ENCODE data around the gene SNCAIP.

SNCAIP gene

DNA sequence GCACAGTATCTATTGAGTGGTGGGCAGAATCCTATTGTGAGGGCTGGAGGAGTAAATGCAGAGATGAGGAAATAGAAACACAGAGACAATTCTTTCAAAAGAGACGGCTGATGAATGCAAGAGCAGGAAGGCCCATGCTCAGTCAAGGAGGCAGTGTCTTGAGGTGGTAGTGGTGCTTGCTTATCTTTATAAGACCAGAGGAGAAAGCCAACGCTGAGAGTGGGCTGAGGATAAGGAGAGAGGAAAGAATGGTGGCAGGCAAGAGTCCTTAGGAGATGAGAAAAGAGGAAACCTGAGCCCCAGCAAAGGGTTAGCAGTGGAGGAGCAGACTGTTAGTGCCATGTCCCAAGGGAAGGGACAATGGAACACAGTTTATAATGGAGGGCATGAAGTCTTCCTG, 86.0 kb downstream of the SNCAIP start:
- no CpG with 5 or more reads among the region's 2 CpGs for WGBS, 2 donors (ENCODE audit: extremely low coverage in 2 of 2, insufficient read length in 2 of 2, insufficient replicate concordance in 1 of 2)

DNA sequence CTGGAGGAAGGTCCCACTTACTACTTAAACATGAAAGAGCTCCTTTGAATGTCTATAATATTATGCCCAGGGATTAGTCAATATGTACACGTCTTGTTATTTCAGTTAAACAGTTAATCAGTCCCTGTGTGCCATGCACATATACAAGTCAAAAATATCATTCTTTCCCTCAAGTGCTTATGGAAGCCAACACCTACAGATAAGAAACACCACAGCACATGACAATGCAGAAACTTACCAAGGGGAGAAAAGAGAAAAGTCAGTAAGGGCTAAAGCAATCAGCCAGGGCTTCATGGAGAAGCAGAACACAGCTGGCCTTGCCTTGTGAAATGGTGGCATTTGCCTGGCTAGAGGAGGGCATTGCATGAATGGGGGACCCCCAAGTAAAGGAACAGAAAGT, 88.3 kb downstream of the SNCAIP start:
- no peaks in the 10 kb centered on the region for H3K79me1 ChIP-seq (ENCODE audit: low read depth, low read length)
- no peak overlapping the region for H2BK120ac ChIP-seq (ENCODE audit: low read depth, low read length)
- H3K27ac ChIP-seq (replicated peaks; ENCODE audit: low read length): no peak overlapping the region
- H4K8ac ChIP-seq (ENCODE audit: low read depth, low read length): no peak overlapping the region
- WGBS, 2 donors (ENCODE audit: extremely low coverage in 2 of 2, insufficient read length in 2 of 2, insufficient replicate concordance in 1 of 2): no CpG with 5 or more reads among the region's 1 CpG
- no peaks in the 10 kb centered on the region for H3K9me3 ChIP-seq (replicated peaks in 1 of 2; ENCODE audit: control insufficient read depth in 2 of 2, insufficient read depth in 1 of 2, low read depth in 1 of 2, low read length in 2 of 2)
- H3K27me3 ChIP-seq (ENCODE audit: control insufficient read depth in 3 of 3, insufficient read depth in 3 of 3, low read depth in 1 of 3, low read length in 3 of 3): no peaks in the 10 kb centered on the region
- H2BK12ac ChIP-seq (ENCODE audit: low read length): no peak overlapping the region
- peaks cover 0 to 5% of the 10 kb centered on the region in 2 donors for H3K4me1 ChIP-seq (ENCODE audit: control insufficient read depth in 2 of 2, insufficient read depth in 1 of 2, low read depth in 1 of 2, low read length in 2 of 2)
- no peak overlapping the region for H2AFZ ChIP-seq (ENCODE audit: low read length)
- H3K4me3 ChIP-seq (ENCODE audit: low read length in 2 of 2): no peak overlapping the region
- no peak for DNase-seq (ENCODE audit: low spot score)
- no peak overlapping the region for H3K9ac ChIP-seq (ENCODE audit: low read depth, low read length, poor library complexity)
- no peak overlapping the region for H2BK5ac ChIP-seq (ENCODE audit: low read length)
- no peak overlapping the region for H2AK5ac ChIP-seq (ENCODE audit: low read depth, low read length)
- H3K36me3 ChIP-seq (replicated peaks in 1 of 2; ENCODE audit: control insufficient read depth in 2 of 2, insufficient read depth in 2 of 2, low read length in 2 of 2): no peaks in the 10 kb centered on the region
- H3K14ac ChIP-seq (ENCODE audit: low read length): no peak overlapping the region
- H4K91ac ChIP-seq (ENCODE audit: low read depth, low read length, poor library complexity): no peak overlapping the region
- H3K4me2 ChIP-seq (ENCODE audit: insufficient read depth, low read length, poor library complexity, severe bottlenecking): no peak overlapping the region
- no peak overlapping the region for H2BK15ac ChIP-seq (ENCODE audit: low read length)
- no peak overlapping the region for H3K4ac ChIP-seq (ENCODE audit: low read length)
- H3K23ac ChIP-seq (ENCODE audit: low read depth, low read length, poor library complexity): no peak overlapping the region
- H3K18ac ChIP-seq (ENCODE audit: low read length): no peak overlapping the region

More for the DNA sequence above, 86.0 kb downstream of the SNCAIP start:
- H4K91ac ChIP-seq (ENCODE audit: low read depth, low read length, poor library complexity): no peak overlapping the region
- no peak overlapping the region for H3K23ac ChIP-seq (ENCODE audit: low read depth, low read length, poor library complexity)
- H3K36me3 ChIP-seq (replicated peaks in 1 of 2; ENCODE audit: control insufficient read depth in 2 of 2, insufficient read depth in 2 of 2, low read length in 2 of 2): no peaks in the 10 kb centered on the region
- H3K27ac ChIP-seq (replicated peaks; ENCODE audit: low read length): no peak overlapping the region
- no peaks in the 10 kb centered on the region for H3K79me1 ChIP-seq (ENCODE audit: low read depth, low read length)
- peaks cover 0 to 5% of the 10 kb centered on the region in 2 donors for H3K4me1 ChIP-seq (ENCODE audit: control insufficient read depth in 2 of 2, insufficient read depth in 1 of 2, low read depth in 1 of 2, low read length in 2 of 2)
- no peak overlapping the region for H3K4me3 ChIP-seq (ENCODE audit: low read length in 2 of 2)
- H2BK12ac ChIP-seq (ENCODE audit: low read length): no peak overlapping the region
- no peak overlapping the region for H3K14ac ChIP-seq (ENCODE audit: low read length)
- no peak overlapping the region for H2BK120ac ChIP-seq (ENCODE audit: low read depth, low read length)
- DNase-seq (ENCODE audit: low spot score): no peak
- H4K8ac ChIP-seq (ENCODE audit: low read depth, low read length): no peak overlapping the region
- H2AFZ ChIP-seq (ENCODE audit: low read length): no peak overlapping the region
- no peaks in the 10 kb centered on the region for H3K9me3 ChIP-seq (replicated peaks in 1 of 2; ENCODE audit: control insufficient read depth in 2 of 2, insufficient read depth in 1 of 2, low read depth in 1 of 2, low read length in 2 of 2)
- no peak overlapping the region for H3K4me2 ChIP-seq (ENCODE audit: insufficient read depth, low read length, poor library complexity, severe bottlenecking)
- no peak overlapping the region for H2BK15ac ChIP-seq (ENCODE audit: low read length)
- H3K4ac ChIP-seq (ENCODE audit: low read length): no peak overlapping the region
- no peak overlapping the region for H2AK5ac ChIP-seq (ENCODE audit: low read depth, low read length)
- H3K18ac ChIP-seq (ENCODE audit: low read length): no peak overlapping the region
- H3K9ac ChIP-seq (ENCODE audit: low read depth, low read length, poor library complexity): no peak overlapping the region
- H3K27me3 ChIP-seq (ENCODE audit: control insufficient read depth in 3 of 3, insufficient read depth in 3 of 3, low read depth in 1 of 3, low read length in 3 of 3): no peaks in the 10 kb centered on the region
- no peak overlapping the region for H2BK5ac ChIP-seq (ENCODE audit: low read length)

GRCh38 chr5:122400938-122401337, 88.9 kb downstream of the SNCAIP start:
- Histone ChIP-seq H3K4ac (ENCODE audit: low read length) (no peak overlapping the region), H2BK12ac (ENCODE audit: low read length) (no peak overlapping the region), H2BK120ac (ENCODE audit: low read depth, low read length) (no peak overlapping the region), H2BK5ac (ENCODE audit: low read length) (no peak overlapping the region), H3K36me3 (replicated peaks in 1 of 2; ENCODE audit: control insufficient read depth in 2 of 2, insufficient read depth in 2 of 2, low read length in 2 of 2) (no peaks in the 10 kb centered on the region), H3K79me1 (ENCODE audit: low read depth, low read length) (no peaks in the 10 kb centered on the region), H3K4me1 (ENCODE audit: control insufficient read depth in 2 of 2, insufficient read depth in 1 of 2, low read depth in 1 of 2, low read length in 2 of 2) (peaks cover 0 to 5% of the 10 kb centered on the region in 2 donors), H3K9ac (ENCODE audit: low read depth, low read length, poor library complexity) (no peak overlapping the region), H3K4me3 (ENCODE audit: low read length in 2 of 2) (no peak overlapping the region), H3K14ac (ENCODE audit: low read length) (no peak overlapping the region), H3K9me3 (replicated peaks in 1 of 2; ENCODE audit: control insufficient read depth in 2 of 2, insufficient read depth in 1 of 2, low read depth in 1 of 2, low read length in 2 of 2) (no peaks in the 10 kb centered on the region), H3K4me2 (ENCODE audit: insufficient read depth, low read length, poor library complexity, severe bottlenecking) (no peak overlapping the region), H3K23ac (ENCODE audit: low read depth, low read length, poor library complexity) (no peak overlapping the region), H2AFZ (ENCODE audit: low read length) (no peak overlapping the region), H3K27ac (replicated peaks; ENCODE audit: low read length) (no peak overlapping the region), H3K18ac (ENCODE audit: low read length) (no peak overlapping the region), H3K27me3 (ENCODE audit: control insufficient read depth in 3 of 3, insufficient read depth in 3 of 3, low read depth in 1 of 3, low read length in 3 of 3) (no peaks in the 10 kb centered on the region), H2AK5ac (ENCODE audit: low read depth, low read length) (no peak overlapping the region), H4K91ac (ENCODE audit: low read depth, low read length, poor library complexity) (no peak overlapping the region), H4K8ac (ENCODE audit: low read depth, low read length) (no peak overlapping the region), H2BK15ac (ENCODE audit: low read length) (no peak overlapping the region)
- whole genome bisulfite sequencing, 2 donors (ENCODE audit: extremely low coverage in 2 of 2, insufficient read length in 2 of 2, insufficient replicate concordance in 1 of 2): no CpG with 5 or more reads among the region's 1 CpG
- DNase-seq (ENCODE audit: low spot score): no peak

DNA sequence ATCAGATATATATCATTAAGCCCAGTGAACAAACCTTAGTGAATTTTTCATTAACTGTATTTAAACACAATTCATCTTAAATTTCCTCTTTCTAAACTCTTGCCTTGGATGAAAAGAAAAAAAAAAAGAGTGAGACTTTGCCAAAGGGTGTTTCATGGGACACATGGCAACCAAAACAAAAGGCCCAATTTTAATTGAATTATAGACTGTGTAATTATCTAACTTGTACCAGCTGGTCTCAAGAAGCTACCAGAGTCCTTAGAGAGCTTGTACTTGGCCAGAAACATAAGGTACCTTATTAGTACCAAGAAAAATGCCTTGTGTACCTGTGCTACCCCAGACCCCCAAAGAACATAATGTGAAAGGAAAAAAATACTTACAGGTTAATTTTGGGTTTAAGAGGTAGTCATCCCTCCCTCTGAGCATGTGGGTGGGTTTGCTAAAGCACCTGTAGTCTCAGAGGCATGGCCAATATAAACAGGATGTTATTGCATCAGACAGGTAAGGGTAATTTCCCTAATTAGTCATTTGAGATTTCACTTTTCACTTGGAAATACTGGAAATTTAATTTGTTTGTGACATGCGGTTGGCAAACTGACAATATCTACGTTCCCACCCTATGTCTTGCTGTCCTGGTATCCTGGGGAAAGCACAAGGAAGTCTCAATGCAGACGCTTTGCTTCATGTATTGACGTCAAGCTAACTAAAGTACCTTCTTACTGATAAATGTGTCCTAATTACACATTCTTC, 90.1 kb downstream of the SNCAIP start:
- Histone ChIP-seq H2BK15ac (ENCODE audit: low read length) (no peak overlapping the region), H3K4me1 (ENCODE audit: control insufficient read depth in 2 of 2, insufficient read depth in 1 of 2, low read depth in 1 of 2, low read length in 2 of 2) (peaks cover 0 to 5% of the 10 kb centered on the region in 2 donors), H3K4me3 (ENCODE audit: low read length in 2 of 2) (no peak overlapping the region), H2AFZ (ENCODE audit: low read length) (no peak overlapping the region), H3K79me1 (ENCODE audit: low read depth, low read length) (no peaks in the 10 kb centered on the region), H4K8ac (ENCODE audit: low read depth, low read length) (no peak overlapping the region), H3K4ac (ENCODE audit: low read length) (no peak overlapping the region), H3K27me3 (ENCODE audit: control insufficient read depth in 3 of 3, insufficient read depth in 3 of 3, low read depth in 1 of 3, low read length in 3 of 3) (no peaks in the 10 kb centered on the region), H2BK5ac (ENCODE audit: low read length) (no peak overlapping the region), H3K9ac (ENCODE audit: low read depth, low read length, poor library complexity) (no peak overlapping the region), H3K14ac (ENCODE audit: low read length) (no peak overlapping the region), H3K27ac (replicated peaks; ENCODE audit: low read length) (no peak overlapping the region), H3K36me3 (replicated peaks in 1 of 2; ENCODE audit: control insufficient read depth in 2 of 2, insufficient read depth in 2 of 2, low read length in 2 of 2) (no peaks in the 10 kb centered on the region), H3K18ac (ENCODE audit: low read length) (no peak overlapping the region), H4K91ac (ENCODE audit: low read depth, low read length, poor library complexity) (no peak overlapping the region), H3K4me2 (ENCODE audit: insufficient read depth, low read length, poor library complexity, severe bottlenecking) (no peak overlapping the region), H3K9me3 (replicated peaks in 1 of 2; ENCODE audit: control insufficient read depth in 2 of 2, insufficient read depth in 1 of 2, low read depth in 1 of 2, low read length in 2 of 2) (no peaks in the 10 kb centered on the region), H3K23ac (ENCODE audit: low read depth, low read length, poor library complexity) (no peak overlapping the region), H2AK5ac (ENCODE audit: low read depth, low read length) (no peak overlapping the region), H2BK120ac (ENCODE audit: low read depth, low read length) (no peak overlapping the region), H2BK12ac (ENCODE audit: low read length) (no peak overlapping the region)
- DNase-seq (ENCODE audit: low spot score): no peak
- WGBS, 2 donors (ENCODE audit: extremely low coverage in 2 of 2, insufficient read length in 2 of 2, insufficient replicate concordance in 1 of 2): no CpG with 5 or more reads among the region's 4 CpGs
